Hindlimb muscle (tissue), 1 donor: Measurements from ENCODE around the gene HLA-DPA1. TPM values are rescaled to one million over a fixed set of nuclear protein-coding genes. Genes with fewer than 3 reads are reported as not detected.

Source experiments
- DNase-seq: peaks from one replicate; pipeline ENCODE4 v3.0.0-alpha.2; 2013
- polyA plus RNA-seq: library from polyadenylated mRNA; unstranded; fragments of 120-200 nt; gene quantifications from one replicate; pipeline ENCODE4 v1.2.1, GENCODE V29; 2013; ENCODE audit not compliant: insufficient read length

Gene HLA-DPA1
- polyA plus RNA-seq, 1 donor = 34.8 TPM

DNA sequence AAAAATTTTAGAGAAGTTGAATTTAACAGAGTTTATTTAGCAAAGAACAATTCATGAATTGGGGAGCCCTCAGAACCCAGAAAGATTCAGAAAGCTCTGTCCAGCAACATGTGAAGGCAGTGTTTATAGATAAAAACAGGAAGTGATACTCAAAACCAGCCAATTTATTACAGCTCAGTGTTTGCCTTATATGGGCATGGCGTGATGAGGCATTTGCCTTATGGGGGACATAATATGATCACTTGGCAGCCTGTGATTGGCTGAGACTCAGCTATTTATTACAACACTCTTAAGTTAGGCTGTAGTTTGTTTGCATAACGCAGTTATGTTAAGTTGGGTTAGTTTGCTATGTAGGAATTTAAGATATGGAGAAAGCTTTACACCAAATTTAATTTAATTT lies 11.5 kb downstream of the HLA-DPA1 start:
- no peak for DNase-seq

DNA sequence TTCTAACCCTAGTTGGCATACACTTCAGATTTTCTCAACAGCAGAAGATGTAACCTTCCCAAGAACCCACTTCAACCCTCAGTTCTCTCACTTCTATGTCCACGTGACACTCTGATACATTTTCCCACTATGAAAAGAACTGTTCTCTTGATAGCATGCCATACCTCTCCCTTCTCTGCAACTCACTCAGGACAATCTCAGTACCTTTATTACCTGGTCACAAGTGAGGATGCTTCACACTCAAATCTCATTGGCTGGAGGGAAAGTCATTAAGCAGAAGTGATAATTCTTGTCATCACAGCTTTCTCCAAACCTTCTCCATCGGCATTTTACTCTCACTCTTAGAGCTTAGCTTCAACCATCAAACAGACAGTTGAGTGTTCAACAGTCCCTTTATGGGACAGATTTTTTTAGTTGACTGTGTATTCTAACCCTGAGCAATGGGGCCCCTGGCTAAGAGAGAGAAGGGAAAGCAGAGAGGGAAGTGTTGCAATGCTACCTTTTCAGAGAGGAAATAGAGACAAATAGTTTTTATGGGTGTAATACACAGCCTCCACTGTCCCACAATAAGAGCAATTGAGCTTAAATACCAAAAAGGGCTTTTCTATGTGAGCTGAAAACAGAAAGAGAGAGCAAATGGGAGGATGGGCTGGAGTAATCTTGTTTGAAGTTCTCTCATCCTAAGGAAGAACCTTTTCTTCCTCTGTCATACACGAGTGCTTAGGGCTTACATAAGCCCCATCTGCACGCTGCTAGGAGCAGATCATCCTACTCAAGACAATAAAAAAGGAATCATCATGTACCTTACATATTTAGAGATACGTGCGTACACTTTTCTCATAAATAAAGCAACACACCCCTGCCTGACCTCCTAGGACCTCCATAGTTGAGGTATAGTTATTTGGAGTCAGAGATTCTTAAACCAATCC lies 16.0 kb downstream of the HLA-DPA1 start:
- DNase-seq = no peak

DNA sequence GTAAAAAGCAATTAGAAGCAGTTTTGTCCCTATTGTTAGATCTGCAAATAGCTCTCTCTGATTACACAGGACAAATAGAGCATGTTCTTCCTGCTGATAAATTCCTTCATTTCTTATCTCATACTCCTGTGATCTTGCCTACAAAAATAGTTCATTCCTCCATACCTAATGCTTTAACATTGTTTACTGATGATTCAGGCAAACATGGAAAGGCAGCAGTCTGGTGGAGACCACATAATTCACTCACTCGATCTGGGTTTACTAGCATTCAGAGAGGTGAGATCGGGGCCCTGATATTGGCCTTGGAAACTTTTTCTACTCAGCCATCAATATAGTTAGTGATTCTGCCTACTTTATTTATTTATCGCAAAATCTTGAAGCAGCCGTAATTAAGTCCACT lies 20.2 kb downstream of the HLA-DPA1 start:
- DNase-seq = no peak

DNA sequence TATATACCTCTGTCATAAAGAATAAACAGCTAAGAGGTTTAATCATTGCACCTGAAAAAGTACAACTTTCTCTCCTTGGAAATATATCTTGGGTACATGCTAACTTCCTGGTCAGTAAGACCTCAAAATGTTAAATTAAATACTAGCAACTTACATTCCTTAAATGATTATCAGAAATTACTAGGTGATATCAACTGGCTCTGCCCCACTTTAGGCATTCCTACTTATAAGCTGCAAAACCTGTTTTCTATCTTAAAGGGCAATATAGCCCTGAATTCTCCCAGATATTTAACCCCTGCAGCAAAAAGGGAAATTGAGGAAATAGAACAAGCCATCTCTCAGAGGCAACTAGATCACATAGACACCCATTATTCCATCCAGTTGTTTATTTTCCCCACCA lies 20.8 kb downstream of the HLA-DPA1 start:
- no peak for DNase-seq

- no peak for DNase-seq
These were observed 23.2 kb downstream of the HLA-DPA1 start for GRCh38 chr6:33050014-33050810.

GRCh38 chr6:33049323-33050013 lies 24.0 kb downstream of the HLA-DPA1 start:
- no peak for DNase-seq

- DNase-seq = no peak
These were observed 33.3 kb downstream of the HLA-DPA1 start for GRCh38 chr6:33040157-33040556.

DNA sequence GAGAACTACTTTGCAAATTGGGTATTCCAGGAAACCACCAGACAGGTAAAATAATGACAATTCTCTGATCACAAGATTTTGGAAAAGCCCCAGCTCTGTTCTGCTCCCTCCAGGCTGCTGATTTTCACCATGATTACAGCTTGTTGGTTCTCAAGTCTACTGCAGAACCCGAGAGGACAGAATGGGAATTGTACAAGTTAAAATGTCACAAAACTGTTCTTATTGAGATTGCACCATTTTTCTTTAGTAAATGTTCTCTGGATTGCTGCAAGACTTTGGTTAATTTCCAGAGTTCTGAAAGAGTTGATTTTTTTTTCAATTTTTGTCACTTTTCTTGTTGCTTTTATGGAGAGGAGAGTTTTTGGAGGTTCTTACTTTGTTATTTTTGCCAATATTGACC lies 36.9 kb downstream of the HLA-DPA1 start:
- no peak for DNase-seq

- DNase-seq = no peak
These were observed 38.9 kb downstream of the HLA-DPA1 start for GRCh38 chr6:33034554-33034953.

- no peak for DNase-seq
These were observed 43.2 kb downstream of the HLA-DPA1 start for GRCh38 chr6:33030245-33030644.

- peak; percentile 14 for DNase-seq
These were observed 43.9 kb downstream of the HLA-DPA1 start for GRCh38 chr6:33029328-33030184.

DNA sequence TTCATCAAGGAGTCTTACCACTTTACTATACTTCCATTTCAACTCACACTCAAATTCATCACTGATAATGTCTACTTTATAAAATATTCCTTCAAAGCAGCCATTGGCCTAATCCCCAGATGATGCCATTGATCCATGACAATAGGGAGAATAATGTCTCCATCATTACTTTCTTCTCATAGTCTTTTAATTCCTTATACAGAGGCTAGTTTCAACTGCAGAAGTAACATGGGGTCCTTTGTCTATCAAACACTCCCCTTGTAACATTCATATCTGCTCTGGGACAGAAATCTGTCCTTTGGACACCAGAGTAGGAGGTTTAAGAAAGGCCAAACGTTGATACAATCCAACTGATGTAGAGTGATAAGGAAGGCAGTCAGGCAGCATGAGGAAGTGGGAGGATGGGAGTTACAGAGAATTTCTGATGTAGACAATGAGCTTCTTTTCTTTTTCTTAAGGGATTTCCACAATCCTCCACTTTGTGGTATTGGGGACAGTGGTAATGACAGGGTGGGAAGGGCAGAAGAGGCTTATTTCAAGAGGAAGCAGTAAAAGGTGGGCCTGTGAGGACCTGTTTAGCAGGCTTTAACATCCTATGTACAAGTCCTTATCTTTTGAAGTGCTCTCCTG lies 45.1 kb downstream of the HLA-DPA1 start:
- no peak for DNase-seq

DNA sequence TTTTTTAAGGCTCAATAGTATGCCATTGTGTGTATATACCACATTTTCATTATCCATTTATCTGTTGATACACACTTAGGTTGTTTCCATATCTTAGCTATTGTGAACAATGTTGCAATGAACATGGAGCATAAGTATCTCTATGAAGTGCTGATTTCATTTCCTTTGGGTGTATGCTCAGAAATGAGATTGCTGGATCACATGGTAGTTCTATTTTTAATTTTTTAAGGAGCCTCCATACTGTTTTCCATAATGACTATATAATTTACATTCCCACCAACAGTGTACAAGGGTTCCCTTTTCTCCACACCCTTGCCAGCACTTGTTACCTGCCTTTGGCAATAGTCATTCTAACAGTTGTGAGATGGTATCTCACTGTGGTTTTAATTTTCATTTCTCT lies 48.9 kb downstream of the HLA-DPA1 start:
- no peak for DNase-seq

GRCh38 chr6:33023536-33023935 lies 49.9 kb downstream of the HLA-DPA1 start:
- no peak for DNase-seq

- no peak for DNase-seq
These were observed 51.5 kb downstream of the HLA-DPA1 start for GRCh38 chr6:33021917-33022316.

GRCh38 chr6:33019372-33019771 lies 54.1 kb downstream of the HLA-DPA1 start:
- no peak for DNase-seq

DNA sequence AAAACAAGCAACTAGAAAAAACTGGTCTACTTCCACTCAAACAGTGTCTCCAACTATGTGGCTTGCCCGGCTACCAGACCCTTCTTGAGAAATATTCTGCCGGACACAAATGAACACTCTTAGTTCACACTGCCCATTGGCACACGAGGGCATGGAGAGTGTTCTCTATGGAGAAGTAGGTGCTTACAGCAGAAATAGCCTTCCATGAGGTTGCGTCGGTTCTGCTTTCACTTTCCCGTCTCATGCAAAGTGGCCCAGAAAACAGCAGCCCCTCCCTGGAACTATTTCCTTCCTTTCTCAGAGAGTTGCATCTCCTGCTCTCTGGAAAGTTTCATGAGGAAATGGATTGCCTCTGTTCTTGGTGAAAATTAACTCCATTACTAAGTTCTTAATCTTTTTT lies 54.5 kb downstream of the HLA-DPA1 start:
- DNase-seq = peak; percentile 48

DNA sequence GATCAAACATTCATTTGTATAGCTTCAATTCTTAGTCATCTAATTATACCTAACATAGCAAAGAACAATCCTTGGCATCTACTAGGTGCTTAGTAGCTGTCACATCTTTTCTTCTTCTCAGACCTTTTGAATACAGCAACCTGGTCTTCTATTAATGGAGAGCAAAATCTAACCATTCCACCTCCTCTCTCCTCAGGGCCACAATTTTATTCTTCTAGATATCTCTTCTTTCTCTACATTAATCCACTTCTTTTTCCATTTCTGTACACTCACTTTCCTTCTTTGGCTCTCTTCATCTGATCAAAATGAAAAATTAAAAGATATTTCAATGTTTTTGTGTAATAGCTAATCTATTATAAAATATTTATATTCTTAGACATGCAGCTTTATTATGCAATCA lies 55.0 kb downstream of the HLA-DPA1 start:
- DNase-seq = no peak

- no peak for DNase-seq
These were observed 55.6 kb downstream of the HLA-DPA1 start for GRCh38 chr6:33017694-33018353.

DNA sequence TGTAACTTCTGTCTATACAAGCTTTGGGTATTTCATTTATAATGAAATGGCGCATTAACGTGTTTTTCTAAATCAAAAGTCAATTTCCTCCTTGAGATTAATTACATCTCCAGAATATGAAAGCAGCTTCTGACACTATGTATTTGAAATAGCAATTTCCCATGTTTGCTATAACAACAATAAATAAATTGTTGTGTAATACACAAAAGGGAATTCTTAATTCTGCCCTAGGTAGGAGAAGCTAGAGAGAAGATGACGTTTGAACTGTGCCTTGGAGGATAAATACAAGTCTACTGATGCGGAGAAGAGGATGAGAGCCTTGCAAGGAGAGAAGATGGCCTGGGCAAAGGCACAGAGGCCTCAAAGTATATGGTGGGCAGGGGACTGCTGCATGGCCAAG lies 56.4 kb downstream of the HLA-DPA1 start:
- DNase-seq = no peak

DNA sequence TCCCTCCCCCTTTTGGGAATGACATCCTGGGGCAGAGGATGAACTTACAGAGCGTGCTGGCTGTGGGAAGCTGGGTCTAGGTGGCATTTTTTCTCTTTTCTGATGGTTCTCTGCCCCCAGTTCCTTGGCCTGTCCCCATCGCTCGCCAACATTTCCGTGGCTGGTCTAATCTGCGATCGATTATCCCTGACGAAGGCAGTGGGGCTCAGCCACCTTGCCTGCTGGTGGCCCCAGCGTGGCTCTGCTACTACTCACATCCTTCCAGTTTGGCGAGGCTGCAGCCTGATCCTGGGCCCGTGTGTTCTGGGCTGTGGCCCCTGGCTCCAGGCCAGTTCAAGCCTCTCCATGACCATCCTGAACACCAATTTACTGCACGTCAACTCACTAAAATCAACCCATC lies 57.7 kb downstream of the HLA-DPA1 start:
- DNase-seq = no peak
